Ovary (tissue), 9 donors: Measurements from ENCODE around the gene PLLP. TPM values are rescaled to one million over a fixed set of nuclear protein-coding genes. Genes with fewer than 3 reads are reported as not detected.

Experiments
- DNase-seq, 5 donors: peaks; one replicate each; pipeline ENCODE4 v3.0.0-alpha.2; 2019 to 2020
- H3K27ac ChIP-seq, 2 donors: fragments of 200-600 bp; one replicate each; pipeline versions ENCODE4 v1.5.1 to v1.8.0; 2019 to 2022
- H3K27me3 ChIP-seq: fragments of 200-600 bp; one replicate; pipeline ENCODE4 v1.8.0; 2022
- H3K36me3 ChIP-seq: fragments of 200-600 bp; sonication (generic); one replicate; pipeline ENCODE4 v1.5.1; 2019
- H3K4me1 ChIP-seq: one replicate; pipeline ENCODE4 v1.8.1; 2013; ENCODE audit warnings: mild to moderate bottlenecking, moderate library complexity; ENCODE audit not compliant: insufficient read depth
- H3K4me3 ChIP-seq: fragments of 200-600 bp; sonication (generic); one replicate; pipeline ENCODE4 v1.5.1; 2017
- H3K9me3 ChIP-seq, 2 donors: fragments of 200-600 bp in 1 of 2; sonication (generic) in 1 of 2; one replicate each; pipeline versions ENCODE4 v1.5.1 to v1.8.1; 2013 to 2019; ENCODE audit warnings: mild to moderate bottlenecking in 1 of 2, moderate library complexity in 1 of 2
- EP300 ChIP-seq: sonication (generic); formaldehyde crosslinking; IDR thresholded peaks from one replicate; pipeline ENCODE4 v1.6.1; 2017; ENCODE audit warnings: antibody characterized with exemption
- POLR2A ChIP-seq: fragments of 450-650 bp; IDR thresholded peaks from one replicate; pipeline ENCODE4 v1.6.1; 2017; ENCODE audit warnings: antibody characterized with exemption, mild to moderate bottlenecking, moderate library complexity
- WGBS, 3 donors: extraction: QIAGEN DNeasy Blood & Tissue Kit in 1 of 3; methylation state at CpG; one replicate each; pipeline versions ENCODE4 v1.1.5 to v1.1.7; 2013 to 2017; 5-methylcytosine and 5-hydroxymethylcytosine counted together
- intact Hi-C, 4 donors: fragments of 100-400 bp; cut with DNase I; formaldehyde crosslinking; loops; one replicate each; pipeline versions ENCODE4 v1.11.0 to v1.15.1; 2022 to 2023
- polyA plus RNA-seq, 2 donors: library from polyadenylated mRNA; stranded (reverse); fragments of 200-250 nt in 1 of 2; fragments of 350-450 nt in 1 of 2; fragmentation: Illumina TruSeq in 1 of 2; extraction: RNeasy Lipid Tissue Mini Kit (QIAGEN cat#74804) in 1 of 2; gene quantifications; one replicate each; pipeline ENCODE4 v1.2.3, GENCODE V29; 2013 to 2014
- total RNA-seq, 7 donors: library from RNA; depleted of rRNA in 2 of 7; stranded (reverse); fragments of >200 nt in 2 of 7; fragmentation: NEBNext Ultra II Directional in 3 of 7; extraction: Animal tissue kit (Norgen Biotek cat#: 25700) in 3 of 7; gene quantifications; one replicate each; pipeline versions ENCODE4 v1.1.0 to v1.2.4, GENCODE V29; 2016 to 2023
- TF ChIP-seq, protein P1 (sequence below), 3 donors: fragments of 450-650 bp in 2 of 3; fragments of 200-600 bp in 1 of 3; IDR thresholded peaks; one replicate each; pipeline versions ENCODE4 v1.5.1 to v1.8.0; 2016 to 2022; ENCODE audit warnings: antibody characterized with exemption in 3 of 3, mild to moderate bottlenecking in 1 of 3
- donor health status: DM: no; HTN: no; CAD: no; lungs with moderate emphysema.
- donor health status: DM: no; HTN: no; CAD: no.
- donor health status: Bipolar disorder and iron deficiency.
- donor health status: DM: yes; HTN: yes; CAD: no.
- donor health status: DM: no; HTN: no; CAD: no.
- donor health status: DM: yes; HTN: yes; CAD: no.

Gene PLLP
- total and polyA plus RNA-seq, 9 donors: 0.94 to 54.2 (median 4.0) TPM

DNA sequence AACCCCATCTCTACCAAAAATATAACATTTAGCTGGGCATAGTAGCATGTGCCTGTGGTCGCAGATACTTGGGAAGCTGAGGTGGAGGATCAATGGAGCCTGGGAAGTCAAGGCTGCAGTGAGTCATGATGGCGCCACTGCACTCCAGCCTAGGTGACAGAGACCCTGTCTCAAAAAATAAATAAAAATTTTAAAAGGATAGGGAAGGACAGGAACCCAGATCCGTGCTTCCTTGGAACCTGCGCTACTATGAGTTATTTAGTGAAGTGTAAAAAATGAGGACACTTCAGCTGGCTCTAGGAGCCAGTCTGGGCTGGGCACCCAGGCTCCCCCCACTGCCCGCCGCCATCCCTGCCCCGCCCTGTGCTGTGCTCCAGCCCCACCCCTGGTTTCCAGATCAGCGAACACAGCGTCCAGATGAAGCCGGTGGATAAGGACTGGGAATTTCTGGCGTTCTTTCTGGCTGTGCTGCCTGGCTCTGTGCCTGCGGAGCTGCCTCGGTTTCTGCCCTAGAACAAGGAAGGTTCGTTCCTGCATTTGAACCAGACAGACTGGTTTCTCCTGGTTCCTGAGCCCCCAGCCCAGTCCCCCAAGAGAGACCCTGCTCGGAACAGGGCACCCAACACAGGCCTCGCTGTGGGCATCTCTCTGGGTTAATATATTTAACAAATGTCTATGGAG, 18.5 kb downstream of the PLLP start:
- Histone ChIP-seq H3K9me3 (no peaks in the 10 kb centered on the region), H3K4me3 (no peak overlapping the region), H3K4me1 (no peaks in the 10 kb centered on the region), H3K36me3 (no peaks in the 10 kb centered on the region), H3K27me3 (no peaks in the 10 kb centered on the region), H3K27ac (no peak overlapping the region)
- 33 to 41% (median 36%) methylated on average over 16 of the region's 16 CpGs for WGBS, 3 donors
- intact Hi-C loops: no loop called here
- no peak for TF ChIP-seq POLR2A
- TF ChIP-seq EP300: no peak
- TF ChIP-seq, protein P1, sequence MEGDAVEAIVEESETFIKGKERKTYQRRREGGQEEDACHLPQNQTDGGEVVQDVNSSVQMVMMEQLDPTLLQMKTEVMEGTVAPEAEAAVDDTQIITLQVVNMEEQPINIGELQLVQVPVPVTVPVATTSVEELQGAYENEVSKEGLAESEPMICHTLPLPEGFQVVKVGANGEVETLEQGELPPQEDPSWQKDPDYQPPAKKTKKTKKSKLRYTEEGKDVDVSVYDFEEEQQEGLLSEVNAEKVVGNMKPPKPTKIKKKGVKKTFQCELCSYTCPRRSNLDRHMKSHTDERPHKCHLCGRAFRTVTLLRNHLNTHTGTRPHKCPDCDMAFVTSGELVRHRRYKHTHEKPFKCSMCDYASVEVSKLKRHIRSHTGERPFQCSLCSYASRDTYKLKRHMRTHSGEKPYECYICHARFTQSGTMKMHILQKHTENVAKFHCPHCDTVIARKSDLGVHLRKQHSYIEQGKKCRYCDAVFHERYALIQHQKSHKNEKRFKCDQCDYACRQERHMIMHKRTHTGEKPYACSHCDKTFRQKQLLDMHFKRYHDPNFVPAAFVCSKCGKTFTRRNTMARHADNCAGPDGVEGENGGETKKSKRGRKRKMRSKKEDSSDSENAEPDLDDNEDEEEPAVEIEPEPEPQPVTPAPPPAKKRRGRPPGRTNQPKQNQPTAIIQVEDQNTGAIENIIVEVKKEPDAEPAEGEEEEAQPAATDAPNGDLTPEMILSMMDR (IDR thresholded peaks at IDR 0.05): no peak
- DNase-seq: peak in 4 of 5 donors; percentile 41 to 81 (median 46)

DNA sequence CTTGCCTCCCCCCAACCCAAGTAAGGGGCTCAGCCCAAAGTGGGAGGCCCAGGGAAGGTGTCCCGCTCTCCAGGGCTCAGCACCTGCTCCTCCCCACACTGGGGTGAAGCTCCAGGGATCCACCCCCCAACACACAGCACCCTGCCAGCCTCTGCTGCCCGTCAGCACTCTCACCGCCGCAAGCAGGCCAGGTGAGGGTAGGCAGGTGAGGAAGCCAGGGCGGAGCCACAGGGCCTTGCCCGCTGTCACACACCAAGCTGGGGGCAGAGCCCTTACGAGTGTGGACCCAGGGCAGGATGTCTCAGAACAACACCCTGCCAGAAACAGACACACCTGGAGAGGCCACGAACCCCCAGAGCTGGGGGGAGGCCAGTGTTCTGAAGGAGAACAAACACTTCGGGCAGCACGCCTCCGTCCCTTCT, 19.5 kb downstream of the PLLP start:
- no peaks in the 10 kb centered on the region for H3K9me3 ChIP-seq
- intact Hi-C loops: no loop called here
- peaks cover 2% of the 10 kb centered on the region for H3K4me1 ChIP-seq
- H3K4me3 ChIP-seq: no peak overlapping the region
- no peaks in the 10 kb centered on the region for H3K36me3 ChIP-seq
- WGBS, 3 donors: 87 to 95% (median 92%) methylated on average over 11 of the region's 11 CpGs
- peak in 1 of 5 donors; percentile 34 for DNase-seq
- no peak overlapping the region for H3K27ac ChIP-seq
- no peaks in the 10 kb centered on the region for H3K27me3 ChIP-seq
- TF ChIP-seq, protein P1 (IDR thresholded peaks at IDR 0.05): no peak
- no peak for TF ChIP-seq POLR2A
- TF ChIP-seq EP300: no peak

DNA sequence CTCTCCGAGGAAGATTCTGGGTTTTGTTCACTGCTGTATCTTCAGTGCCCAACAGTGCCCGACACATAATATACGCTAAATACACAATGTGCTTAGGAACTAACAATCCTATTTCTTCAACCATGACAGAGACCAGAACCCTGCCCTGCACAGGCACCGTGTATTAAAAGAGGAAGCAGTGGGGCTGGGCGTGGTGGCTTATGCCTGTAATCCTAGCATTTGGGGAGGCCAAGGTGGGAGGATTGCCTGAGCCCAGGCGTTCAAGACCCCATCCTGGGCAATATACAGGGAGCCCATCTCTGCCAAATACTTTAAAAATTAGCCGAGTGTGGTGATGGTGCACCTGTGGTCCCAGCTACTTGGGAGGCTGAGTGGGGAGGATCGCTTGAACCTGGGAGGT, 20.1 kb downstream of the PLLP start:
- Histone ChIP-seq H3K27me3 (no peaks in the 10 kb centered on the region), H3K27ac (no peak overlapping the region), H3K9me3 (no peaks in the 10 kb centered on the region), H3K4me1 (peaks cover 2% of the 10 kb centered on the region), H3K36me3 (no peaks in the 10 kb centered on the region), H3K4me3 (no peak overlapping the region)
- WGBS, 3 donors: 90 to 91% (median 90%) methylated on average over 8 of the region's 8 CpGs
- intact Hi-C loops: no loop called here
- DNase-seq: peak in 1 of 5 donors; percentile 10
- no peak for TF ChIP-seq POLR2A
- TF ChIP-seq EP300: no peak
- TF ChIP-seq, protein P1 (IDR thresholded peaks at IDR 0.05): no peak

DNA sequence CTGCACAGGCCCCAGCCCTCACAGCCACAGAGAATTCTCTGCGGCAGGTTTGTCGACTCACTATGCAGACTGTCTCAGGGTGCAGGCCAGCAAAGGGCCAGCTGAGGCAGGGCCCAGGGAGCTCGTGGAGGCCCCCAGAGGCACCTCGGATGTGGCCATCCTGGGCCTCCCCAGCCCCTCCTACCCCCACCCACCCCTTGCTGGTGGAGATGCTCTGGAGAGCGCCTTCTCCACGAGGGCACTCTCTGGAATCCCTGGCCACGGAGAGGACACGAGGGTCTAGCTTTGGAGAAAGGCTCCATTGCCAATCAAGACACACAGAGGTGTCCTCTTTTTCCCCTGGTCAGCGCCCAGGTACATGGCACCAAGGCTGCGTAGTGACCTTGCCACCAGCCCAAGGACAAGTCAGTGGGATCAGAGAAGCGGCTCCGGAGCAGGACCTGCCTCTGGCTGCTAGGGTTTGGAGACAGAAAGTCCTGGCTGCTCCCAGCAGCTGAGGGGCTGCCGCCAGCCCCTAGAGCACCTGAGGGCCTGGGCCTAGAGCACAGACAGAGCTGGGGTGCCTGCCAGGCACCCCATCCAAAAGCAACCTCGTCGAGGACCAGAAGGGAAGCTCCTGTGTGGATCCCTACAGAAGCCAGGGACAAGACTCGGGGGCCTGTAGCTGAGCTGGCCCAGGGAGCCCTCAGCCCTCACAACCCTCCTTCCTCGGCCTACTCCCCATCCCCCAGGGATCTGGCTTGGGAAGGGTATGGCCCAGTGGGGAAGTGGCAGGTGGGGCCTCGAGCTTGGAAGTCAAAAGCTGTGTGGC, 20.7 kb downstream of the PLLP start:
- intact Hi-C loops: no loop called here
- WGBS, 3 donors: 78 to 91% (median 84%) methylated on average over 13 to 18 of the region's 18 CpGs
- Histone ChIP-seq H3K36me3 (no peaks in the 10 kb centered on the region), H3K4me1 (peaks cover 2% of the 10 kb centered on the region), H3K27me3 (no peaks in the 10 kb centered on the region), H3K9me3 (no peaks in the 10 kb centered on the region), H3K27ac (no peak overlapping the region), H3K4me3 (no peak overlapping the region)
- TF ChIP-seq, protein P1 (IDR thresholded peaks at IDR 0.05): no peak
- TF ChIP-seq POLR2A (no peak), EP300 (no peak)
- peak in 1 of 5 donors; percentile 20 for DNase-seq
